GM21786 (cell line): ENCODE results near the gene LRRTM4.

Source experiments
- ATAC-seq: cut with Tn5 transposase; IDR thresholded peaks from one replicate; pipeline ENCODE4 v1.9.1; 2021; ENCODE audit not compliant: unreplicated experiment

The LRRTM4 gene

DNA sequence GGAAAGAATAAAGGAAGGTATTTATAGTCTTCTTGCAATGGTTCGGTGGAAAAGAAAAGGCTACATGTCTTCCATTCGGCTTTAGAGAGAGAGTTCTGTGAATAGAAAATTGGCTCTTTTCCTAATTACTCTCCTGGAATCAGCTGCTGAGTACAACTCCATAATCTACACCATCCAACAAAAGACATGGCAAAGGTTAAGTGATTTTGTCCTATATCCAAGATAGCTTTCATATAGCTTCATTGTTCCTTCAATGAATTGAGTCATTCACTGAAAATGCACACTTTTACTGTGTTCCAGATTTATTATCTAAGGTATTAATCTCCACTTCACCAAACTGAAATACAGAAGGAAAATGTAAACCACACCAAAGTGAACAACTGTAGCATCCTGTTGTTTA, 514.5 kb downstream of the LRRTM4 start:
- no peak for ATAC-seq

- ATAC-seq = no peak
These were observed 516.7 kb downstream of the LRRTM4 start for GRCh38 chr2:77005522-77005921.

- ATAC-seq = no peak
These were observed 520.3 kb downstream of the LRRTM4 start for GRCh38 chr2:77001895-77002294.

DNA sequence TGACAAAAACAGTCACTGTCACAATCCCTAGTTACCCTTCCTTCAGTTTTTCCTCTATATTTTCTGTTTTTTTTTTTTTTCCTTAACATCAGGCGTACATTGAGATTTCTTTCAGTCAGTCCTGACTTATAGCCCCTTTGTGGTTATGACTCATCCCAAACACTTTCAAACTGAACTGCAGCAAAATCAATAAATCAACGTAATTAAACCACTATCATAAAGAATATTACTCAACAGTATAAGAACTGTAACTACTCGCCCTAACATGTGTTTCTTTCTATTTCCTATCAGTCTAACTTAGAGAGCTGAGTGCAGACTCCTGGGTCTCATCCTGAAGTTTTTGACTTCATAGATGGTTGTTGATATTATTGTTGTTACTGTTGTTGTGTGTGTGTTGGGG, 523.5 kb downstream of the LRRTM4 start:
- ATAC-seq = no peak

DNA sequence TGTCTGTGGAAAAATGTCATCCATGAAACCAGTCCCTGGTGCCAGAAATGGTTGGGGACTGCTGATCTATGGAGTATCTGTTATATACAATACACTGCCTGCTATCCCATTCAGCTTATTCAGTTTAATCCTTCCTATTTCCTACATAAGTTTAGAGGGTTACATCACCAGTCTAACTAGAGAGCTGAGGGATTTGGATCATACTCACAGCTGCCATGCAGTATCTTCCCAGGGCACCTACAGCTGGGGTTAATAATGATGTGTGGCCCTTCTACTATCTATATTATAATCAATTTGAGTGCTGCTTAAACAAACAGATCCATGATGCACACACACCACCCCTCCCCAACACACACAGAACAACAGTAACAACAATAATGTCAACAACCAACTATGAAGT, 524.0 kb downstream of the LRRTM4 start:
- no peak for ATAC-seq

- ATAC-seq = no peak
These were observed 524.9 kb downstream of the LRRTM4 start for GRCh38 chr2:76997296-76997695.

GRCh38 chr2:76985387-76986136, 536.6 kb downstream of the LRRTM4 start:
- no peak for ATAC-seq

DNA sequence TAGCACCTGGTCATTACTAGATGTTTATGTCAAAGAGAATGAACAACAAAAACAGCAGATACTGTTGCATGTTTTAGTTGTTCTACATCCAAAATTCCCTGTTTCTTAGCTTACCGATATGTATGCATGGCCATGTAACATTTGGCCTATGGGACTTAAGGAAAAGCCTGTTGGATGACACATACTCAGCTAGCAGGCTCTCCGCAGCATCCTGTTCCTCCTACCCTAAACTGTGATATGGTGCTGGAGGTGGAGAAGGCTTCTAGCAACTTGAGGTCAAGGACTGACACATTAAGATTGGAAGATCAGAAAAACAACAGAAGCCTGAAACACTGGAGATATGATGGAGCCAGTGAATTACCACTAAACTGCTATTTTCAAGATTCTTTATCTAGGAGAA, 537.8 kb downstream of the LRRTM4 start:
- ATAC-seq = no peak

GRCh38 chr2:76980067-76980787, 541.9 kb downstream of the LRRTM4 start:
- no peak for ATAC-seq

- no peak for ATAC-seq
These were observed 544.1 kb downstream of the LRRTM4 start for GRCh38 chr2:76977846-76978727.

GRCh38 chr2:76975752-76976151, 546.4 kb downstream of the LRRTM4 start:
- ATAC-seq = no peak

GRCh38 chr2:76973610-76974009, 548.6 kb downstream of the LRRTM4 start:
- ATAC-seq = no peak

DNA sequence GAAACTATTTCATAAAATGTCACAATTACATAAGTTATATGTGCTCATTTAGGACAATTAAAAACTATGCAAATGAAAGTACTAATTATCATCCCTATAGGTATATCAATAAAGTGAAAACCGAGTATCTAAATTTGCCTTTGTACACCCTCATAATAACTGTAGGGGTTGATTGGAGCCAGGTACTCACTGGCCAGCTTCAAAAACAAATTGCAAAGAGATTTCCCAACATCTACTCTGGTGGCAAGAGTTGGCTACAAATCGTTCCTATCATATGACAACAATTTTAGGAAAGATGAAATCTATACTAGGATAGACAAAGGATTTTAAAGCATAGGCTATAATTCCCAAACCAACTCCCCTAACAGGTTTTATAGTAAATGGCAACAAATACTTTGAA, 556.4 kb downstream of the LRRTM4 start:
- no peak for ATAC-seq

DNA sequence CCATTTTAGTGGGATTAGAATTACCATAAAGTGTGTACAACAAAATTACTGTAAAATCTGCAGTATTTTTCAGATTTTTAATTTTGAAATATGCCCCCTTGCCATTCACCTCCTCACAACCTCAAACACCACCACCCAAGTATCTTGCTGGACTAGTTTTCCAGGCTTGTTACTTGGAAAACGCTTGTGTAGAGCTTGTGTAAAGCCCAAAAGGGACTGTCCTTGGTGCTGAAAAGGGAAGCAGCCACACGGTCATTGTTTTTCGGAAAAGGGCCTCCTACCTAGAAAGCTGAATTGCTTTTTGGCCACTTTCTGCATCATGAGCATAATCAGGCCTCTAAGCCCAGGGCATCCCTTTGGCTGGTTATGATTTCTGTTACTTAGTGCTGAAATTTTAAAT, 563.4 kb downstream of the LRRTM4 start:
- ATAC-seq = no peak

- ATAC-seq = peak; percentile 85
These were observed 568.3 kb downstream of the LRRTM4 start for GRCh38 chr2:76953733-76954347.

- ATAC-seq = no peak
These were observed 575.5 kb downstream of the LRRTM4 start for GRCh38 chr2:76946631-76947145.

DNA sequence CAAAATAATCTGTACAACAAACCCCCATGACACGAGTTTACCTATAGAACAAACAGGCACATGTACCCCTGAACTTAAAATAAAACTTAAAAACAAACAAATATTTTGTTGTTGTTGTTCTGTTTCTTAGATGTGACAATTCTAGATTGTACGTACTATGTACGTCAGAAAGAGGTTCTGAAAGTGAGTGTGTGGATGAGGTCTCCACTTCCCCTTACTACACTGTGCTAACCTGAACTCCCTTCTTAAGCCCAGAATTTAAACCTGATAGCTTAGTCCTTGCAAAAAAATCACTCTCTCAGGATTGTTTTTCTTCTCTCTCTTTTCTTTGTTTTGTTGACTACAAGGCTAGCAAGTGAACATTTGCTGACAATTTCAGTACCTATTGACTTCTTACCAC, 581.6 kb downstream of the LRRTM4 start:
- no peak for ATAC-seq

DNA sequence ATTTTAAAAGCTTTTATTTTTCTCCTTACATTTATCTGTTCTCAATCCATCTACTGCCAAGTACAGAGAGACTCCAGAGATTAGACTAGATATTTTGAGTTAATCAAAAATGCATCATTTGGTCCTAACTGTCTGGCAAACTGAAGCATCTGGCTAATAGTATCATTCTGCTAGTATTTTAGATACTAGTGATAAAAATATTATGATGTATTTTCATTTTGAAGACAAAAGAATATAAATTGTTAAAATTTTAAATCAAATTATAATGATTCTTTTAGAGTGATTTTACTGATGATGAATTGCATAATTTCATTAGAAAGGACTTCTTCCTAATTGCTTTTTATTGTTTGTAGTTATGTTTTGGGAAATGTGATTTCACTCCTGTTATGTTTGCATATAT, 584.0 kb downstream of the LRRTM4 start:
- ATAC-seq = no peak

- ATAC-seq = no peak
These were observed 589.6 kb downstream of the LRRTM4 start for GRCh38 chr2:76932550-76932949.

- no peak for ATAC-seq
These were observed 592.0 kb downstream of the LRRTM4 start for GRCh38 chr2:76930056-76930744.
